Fibroblast of peridontal ligament (primary cell): ENCODE measurements around the gene UBE2K.
"Not testable (repeated sequence)": the region's sequence is repeated elsewhere in the genome, so short reads cannot be mapped to it uniquely, and the experiment has no call there.

ENCODE experiments used
- DNase-seq: peaks from one replicate; pipeline ENCODE4 v3.0.0-alpha.2; 2010; ENCODE audit errors: extremely low read depth

The UBE2K gene

DNA sequence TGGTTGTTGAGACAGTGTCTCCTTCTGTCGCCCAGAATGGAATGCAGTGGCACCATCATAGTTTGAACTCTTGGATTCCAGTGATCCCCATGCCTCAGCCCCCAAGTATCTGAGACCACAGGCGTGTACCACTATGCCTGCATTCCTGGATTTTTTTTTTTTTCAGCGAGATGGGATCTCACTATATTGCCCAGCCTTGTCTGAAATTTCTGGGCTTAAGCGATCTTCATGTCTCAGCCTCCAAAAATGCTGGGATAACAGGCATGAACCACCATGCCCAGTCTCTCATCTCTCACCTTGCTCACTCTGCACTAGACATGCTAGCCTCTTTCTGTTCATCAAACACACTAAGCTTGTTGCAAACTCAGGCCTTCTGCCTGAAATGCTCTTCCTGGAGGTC is 104.1 kb downstream of the UBE2K start:
- DNase-seq: no peak

DNA sequence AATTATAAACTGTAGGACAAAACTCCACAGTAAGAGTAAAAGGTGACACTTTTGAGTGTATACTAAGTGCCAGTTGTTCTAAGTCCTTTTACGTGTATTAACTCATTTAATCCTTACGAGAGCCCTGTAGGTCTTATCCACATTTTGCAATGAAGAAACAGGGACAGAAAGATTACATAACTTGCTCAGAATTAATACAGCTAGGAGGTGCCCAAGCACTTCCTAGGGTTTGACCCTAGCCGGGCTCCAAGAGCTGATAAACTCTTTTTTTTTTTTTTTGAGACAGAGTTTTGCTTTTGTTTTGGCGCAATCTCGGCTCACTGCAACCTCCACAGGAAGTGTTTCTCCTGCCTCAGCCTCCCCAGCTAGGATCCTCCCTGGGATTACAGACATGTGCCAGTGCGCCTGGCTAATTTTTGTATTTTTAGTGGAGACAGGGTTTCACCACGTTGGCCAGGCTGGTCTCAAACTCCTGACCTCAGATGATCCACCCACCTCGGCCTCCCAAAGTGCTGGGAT is 110.4 kb downstream of the UBE2K start:
- no peak for DNase-seq

GRCh38 chr4:39812500-39812899 is 114.6 kb downstream of the UBE2K start:
- DNase-seq: no peak

DNA sequence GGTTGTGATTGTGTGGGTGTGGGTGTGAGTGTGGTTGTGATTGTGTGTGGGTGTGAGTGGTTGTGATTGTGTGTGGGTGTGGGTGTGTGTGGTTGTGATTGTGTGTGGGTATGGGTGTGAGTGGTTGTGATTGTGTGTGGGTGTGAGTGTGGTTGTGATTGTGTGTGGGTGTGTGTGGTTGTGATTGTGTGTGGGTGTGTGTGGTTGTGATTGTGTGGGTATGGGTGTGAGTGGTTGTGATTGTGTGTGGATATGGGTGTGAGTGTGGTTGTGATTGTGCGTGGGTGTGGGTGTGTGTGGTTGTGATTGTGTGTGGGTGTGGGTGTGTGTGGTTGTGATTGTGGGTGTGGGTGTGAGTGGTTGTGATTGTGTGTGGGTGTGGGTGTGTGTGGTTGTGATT is 115.1 kb downstream of the UBE2K start:
- DNase-seq: not testable (repeated sequence)

DNA sequence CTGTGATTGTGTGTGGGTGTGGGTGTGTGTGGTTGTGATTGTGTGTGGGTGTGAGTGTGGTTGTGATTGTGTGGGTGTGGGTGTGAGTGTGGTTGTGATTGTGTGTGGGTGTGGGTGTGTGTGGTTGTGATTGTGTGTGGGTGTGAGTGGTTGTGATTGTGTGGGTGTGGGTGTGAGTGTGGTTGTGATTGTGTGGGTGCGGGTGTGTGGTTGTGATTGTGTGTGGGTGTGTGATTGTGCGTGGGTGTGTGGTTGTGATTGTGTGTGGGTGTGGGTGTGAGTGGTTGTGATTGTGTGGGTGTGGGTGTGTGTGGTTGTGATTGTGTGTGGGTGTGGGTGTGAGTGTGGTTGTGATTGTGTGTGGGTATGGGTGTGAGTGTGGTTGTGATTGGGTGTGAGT is 115.8 kb downstream of the UBE2K start:
- DNase-seq: not testable (repeated sequence)

DNA sequence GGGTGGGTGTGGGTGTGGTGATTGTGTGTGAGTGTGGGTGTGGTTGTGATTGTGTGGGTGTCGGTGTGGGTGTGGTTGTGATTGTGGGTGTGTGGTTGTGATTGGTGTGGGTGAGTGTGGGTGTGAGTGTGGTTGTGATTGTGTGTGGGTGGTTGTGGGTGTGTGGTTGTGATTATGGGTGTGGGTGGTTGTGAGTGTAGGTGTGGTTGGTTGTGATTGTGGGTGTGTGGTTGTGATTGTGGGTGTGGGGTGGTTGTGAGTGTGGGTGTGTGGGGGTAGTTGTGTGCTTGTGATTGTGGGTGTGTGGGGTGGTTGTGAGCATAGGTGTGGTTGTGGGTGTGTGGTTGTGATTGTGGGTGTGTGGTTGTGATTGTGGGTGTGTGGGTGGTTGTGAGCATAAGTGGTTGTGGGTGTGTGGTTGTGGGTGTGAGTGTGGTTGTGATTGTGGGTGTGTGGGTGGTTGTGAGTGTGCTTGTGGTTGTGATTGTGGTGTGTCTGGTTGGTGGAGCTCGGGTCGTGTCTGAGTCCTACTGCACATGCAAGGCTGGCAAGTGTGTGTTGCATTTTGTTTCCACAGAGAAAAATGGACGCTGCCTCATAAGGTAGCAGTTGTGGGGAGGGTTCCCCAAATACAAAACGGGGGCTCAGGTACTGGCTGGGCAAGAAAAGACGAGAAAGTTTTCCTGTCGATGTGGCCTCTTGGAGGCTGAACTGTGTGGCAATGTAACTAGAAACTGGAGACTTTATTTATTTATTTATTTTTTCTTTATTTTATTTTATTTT is 116.7 kb downstream of the UBE2K start:
- DNase-seq: peak; percentile 33

DNA sequence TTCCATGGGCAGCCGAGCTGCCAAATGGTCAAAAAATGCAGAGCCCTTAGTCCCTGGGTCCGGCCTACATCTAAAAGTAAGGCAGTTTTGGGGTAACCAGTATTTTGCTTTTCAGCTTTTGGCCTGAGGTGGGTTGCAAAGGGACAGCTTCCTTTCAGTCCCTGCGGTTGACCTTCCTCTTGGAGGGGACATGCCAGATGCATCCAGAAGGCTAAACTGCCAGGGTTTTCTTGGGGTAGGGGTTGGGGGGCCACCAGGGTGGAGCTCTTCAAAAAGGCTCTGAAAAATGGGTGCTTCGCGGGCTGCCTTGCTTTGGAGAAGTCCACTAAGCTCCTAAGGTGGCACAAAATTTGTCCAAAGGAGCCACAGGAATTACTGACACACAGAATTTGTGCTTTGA is 120.7 kb downstream of the UBE2K start:
- DNase-seq: no peak

DNA sequence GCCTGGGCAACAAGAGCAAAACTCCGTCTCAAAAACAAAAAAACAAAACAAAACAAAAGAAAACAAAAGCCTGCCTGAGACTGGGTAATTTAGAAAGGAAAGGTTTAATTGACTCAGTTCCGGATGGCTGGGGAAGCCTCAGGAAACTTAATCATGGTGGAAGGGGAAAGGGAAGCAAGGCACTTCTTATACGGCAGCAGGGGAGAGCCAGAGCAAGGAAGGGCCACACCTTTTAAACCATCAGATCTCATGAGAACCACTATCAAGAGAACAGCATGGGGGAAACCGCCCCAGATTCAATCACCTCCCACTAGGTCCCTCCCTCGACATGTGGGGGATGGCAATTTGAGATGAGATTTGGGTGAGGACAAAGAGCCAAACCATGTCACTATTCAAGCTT is 122.2 kb downstream of the UBE2K start:
- no peak for DNase-seq

DNA sequence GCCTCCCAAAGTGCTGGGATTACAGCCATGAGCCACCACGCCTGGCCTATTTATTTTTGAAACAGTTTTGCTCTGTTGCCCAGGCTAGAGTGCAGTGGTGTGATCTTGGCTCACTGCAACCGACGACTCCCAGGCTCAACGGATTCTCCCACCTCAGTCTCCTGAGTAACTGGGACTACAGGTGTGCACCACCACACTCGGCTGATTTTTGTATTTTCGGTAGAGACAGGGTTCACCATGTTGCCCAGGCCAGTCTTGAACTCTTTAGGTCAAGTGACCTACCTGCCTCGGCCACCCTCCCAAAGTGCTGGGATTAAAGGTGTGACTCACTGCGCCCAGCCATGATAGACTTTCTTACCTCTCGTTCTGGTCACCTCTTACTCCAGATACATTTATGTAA is 124.0 kb downstream of the UBE2K start:
- no peak for DNase-seq

GRCh38 chr4:39822662-39823061 is 124.7 kb downstream of the UBE2K start:
- no peak for DNase-seq

DNA sequence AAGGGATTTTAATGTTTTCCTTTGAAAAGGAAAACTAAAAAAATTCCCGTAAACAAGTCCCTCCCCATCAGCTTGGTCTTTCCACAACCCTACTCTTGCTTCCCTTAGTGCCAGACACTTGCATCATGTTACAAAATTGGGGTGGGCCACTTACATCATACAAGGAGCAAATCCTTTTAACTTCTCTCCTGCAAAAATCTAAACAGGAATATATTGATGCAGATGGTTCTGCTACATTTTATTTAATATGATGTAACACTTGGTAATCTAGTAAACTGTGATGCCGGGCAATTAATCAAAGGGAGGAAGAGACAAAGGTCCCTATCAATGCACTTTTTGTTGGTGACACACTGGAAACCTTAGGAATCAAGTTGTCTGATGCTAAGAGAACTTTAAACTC is 125.3 kb downstream of the UBE2K start:
- peak; percentile 87 for DNase-seq

DNA sequence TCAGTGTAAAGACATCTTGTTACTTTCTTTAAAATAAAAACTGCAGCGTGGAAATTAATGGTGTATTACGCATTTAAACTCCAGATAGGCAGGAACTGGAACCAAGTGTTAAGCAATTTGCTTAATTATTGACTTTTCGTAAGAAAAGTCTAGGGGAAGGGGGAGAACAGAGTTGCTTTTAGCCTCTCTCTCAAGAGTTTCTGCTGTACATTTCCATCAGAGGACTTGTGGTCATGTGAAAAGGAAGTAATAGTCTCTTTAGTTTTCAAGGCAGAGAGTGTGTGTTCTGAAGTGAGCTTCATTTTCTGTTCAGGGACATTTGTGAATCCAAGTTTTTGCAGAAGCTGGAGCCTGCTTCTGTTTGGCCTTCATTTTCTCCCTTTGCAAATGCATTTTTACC is 127.2 kb downstream of the UBE2K start:
- DNase-seq: no peak

DNA sequence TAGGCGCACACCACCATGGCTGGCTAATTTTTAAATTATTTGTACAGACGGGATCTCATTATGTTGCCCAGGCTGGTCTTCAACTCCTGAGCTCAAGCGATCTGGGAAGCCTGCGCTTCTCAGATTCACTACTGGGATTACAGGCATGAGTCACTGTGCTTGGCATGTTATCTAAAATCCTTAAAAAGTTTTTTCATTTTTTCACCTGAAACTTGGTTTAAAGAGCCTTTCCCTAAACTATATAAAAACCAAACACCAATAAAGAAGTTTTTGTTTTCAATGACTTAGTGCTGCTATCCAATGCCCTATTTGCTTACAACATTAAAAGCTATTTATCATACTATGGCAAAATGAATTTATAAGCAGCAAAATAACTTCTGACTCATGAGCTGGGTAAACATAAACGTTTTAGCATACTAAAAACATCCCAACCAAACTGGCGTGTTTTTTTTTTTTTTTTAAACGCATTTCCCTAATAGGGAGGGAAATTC is 127.8 kb downstream of the UBE2K start:
- DNase-seq: peak; percentile 76
